ENCODE results near the gene DVL1. TPM values are rescaled to one million over a fixed set of nuclear protein-coding genes. Genes with fewer than 3 reads are reported as not detected.

The DVL1 gene
- polyA plus RNA-seq, 3 donors = 0.41 to 29.8 (median 0.55) TPM

DNA sequence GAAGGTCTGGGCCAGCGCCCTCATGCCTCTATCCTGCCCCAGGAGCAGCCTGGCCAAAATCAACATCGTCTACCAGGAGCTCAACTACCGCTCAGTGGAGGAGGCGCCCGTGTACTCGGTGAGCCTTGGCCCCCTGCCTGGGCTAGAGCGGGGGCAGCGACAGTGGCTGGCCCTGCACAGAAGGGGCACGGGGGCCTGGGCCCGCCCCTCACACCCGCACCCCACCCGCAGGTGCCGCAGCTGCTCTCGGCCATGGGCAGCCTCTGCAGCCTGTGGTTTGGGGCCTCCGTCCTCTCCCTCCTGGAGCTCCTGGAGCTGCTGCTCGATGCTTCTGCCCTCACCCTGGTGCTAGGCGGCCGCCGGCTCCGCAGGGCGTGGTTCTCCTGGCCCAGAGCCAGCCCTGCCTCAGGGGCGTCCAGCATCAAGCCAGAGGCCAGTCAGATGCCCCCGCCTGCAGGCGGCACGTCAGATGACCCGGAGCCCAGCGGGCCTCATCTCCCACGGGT is 58.1 kb downstream of the DVL1 start:
- H3K79me2 ChIP-seq (ENCODE audit: insufficient read depth, low read length) = no peaks in the 10 kb centered on the region
- no peak overlapping the region for H3K27ac Mint-ChIP-seq
- H3K9ac ChIP-seq (ENCODE audit: insufficient read depth, low read length, poor library complexity, severe bottlenecking) = no peak overlapping the region
- TF ChIP-seq, protein P1, sequence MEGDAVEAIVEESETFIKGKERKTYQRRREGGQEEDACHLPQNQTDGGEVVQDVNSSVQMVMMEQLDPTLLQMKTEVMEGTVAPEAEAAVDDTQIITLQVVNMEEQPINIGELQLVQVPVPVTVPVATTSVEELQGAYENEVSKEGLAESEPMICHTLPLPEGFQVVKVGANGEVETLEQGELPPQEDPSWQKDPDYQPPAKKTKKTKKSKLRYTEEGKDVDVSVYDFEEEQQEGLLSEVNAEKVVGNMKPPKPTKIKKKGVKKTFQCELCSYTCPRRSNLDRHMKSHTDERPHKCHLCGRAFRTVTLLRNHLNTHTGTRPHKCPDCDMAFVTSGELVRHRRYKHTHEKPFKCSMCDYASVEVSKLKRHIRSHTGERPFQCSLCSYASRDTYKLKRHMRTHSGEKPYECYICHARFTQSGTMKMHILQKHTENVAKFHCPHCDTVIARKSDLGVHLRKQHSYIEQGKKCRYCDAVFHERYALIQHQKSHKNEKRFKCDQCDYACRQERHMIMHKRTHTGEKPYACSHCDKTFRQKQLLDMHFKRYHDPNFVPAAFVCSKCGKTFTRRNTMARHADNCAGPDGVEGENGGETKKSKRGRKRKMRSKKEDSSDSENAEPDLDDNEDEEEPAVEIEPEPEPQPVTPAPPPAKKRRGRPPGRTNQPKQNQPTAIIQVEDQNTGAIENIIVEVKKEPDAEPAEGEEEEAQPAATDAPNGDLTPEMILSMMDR (IDR thresholded peaks at IDR 0.05) = no peak
- 78% methylated on average over 28 of the region's 28 CpGs for WGBS (ENCODE audit: insufficient coverage)
- H2AFZ ChIP-seq (ENCODE audit: insufficient read depth, low read depth, low read length, poor library complexity, severe bottlenecking) = no peak overlapping the region
- H3K27ac ChIP-seq (ENCODE audit: low read depth in 1 of 2, low read length in 2 of 2) = no peak overlapping the region
- no peaks in the 10 kb centered on the region for H3K4me1 ChIP-seq (ENCODE audit: control insufficient read depth in 1 of 2, insufficient read depth in 2 of 2, low read length in 2 of 2)
- no peaks in the 10 kb centered on the region for H3K27me3 ChIP-seq (ENCODE audit: control insufficient read depth in 2 of 2, insufficient read depth in 2 of 2, low read length in 2 of 2)
- peaks cover 0 to 1% (median 0%) of the 10 kb centered on the region in 3 donors for H3K27me3 Mint-ChIP-seq (ENCODE audit: low read depth in 3 of 3)
- H3K36me3 Mint-ChIP-seq = peaks cover 0 to 10% of the 10 kb centered on the region in 2 donors
- H3K4me3 Mint-ChIP-seq = no peak overlapping the region
- no peaks in the 10 kb centered on the region for H3K4me1 Mint-ChIP-seq
- no peak overlapping the region for H3K4me3 ChIP-seq (replicated peaks in 1 of 3; ENCODE audit: low read depth in 2 of 3, low read length in 3 of 3)
- intact Hi-C loops (cut with micrococcal nuclease) = loop anchor here in 1 of 2 donors (5.0 kb wide), 1 partner anchor 169 kb away; no protein-coding TSS in a partner anchor
- H3K9me3 Mint-ChIP-seq = peaks cover 0 to 10% (median 0%) of the 10 kb centered on the region in 7 donors
- no peak overlapping the region for H3K4me2 ChIP-seq (replicated peaks; ENCODE audit: extremely low read depth, low read length, poor library complexity, severe bottlenecking)
- H3K9me3 ChIP-seq (replicated peaks in 1 of 2; ENCODE audit: control insufficient read depth in 1 of 2, insufficient read depth in 1 of 2, low read length in 2 of 2) = no peaks in the 10 kb centered on the region
- DNase-seq = no peak
- peaks cover 13 to 24% of the 10 kb centered on the region in 2 donors for H3K36me3 ChIP-seq (replicated peaks in 1 of 2; ENCODE audit: control insufficient read depth in 1 of 2, insufficient read depth in 2 of 2, low read length in 2 of 2)
- H4K20me1 ChIP-seq (ENCODE audit: insufficient read depth, low read length) = no peaks in the 10 kb centered on the region

DNA sequence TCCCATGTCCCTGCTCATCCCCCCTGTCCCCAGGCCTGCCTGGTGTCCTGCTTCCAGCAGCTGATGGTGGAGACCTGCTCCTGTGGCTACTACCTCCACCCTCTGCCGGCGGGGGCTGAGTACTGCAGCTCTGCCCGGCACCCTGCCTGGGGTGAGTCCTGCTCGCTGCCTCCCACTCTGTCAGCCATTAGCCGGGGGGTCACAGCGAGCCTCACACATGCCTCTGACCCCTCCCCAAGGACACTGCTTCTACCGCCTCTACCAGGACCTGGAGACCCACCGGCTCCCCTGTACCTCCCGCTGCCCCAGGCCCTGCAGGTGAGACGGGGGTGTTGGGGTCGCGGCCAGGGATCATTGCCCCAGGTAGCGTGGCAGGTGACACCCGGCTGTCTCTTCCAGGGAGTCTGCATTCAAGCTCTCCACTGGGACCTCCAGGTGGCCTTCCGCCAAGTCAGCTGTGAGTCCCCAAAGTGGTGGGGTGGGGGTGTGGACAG is 58.9 kb downstream of the DVL1 start:
- intact Hi-C loops (cut with micrococcal nuclease) = loop anchor here in 1 of 2 donors (5.0 kb wide), 1 partner anchor 168 kb away; no protein-coding TSS in a partner anchor
- no peaks in the 10 kb centered on the region for H3K79me2 ChIP-seq (ENCODE audit: insufficient read depth, low read length)
- TF ChIP-seq, protein P1 (IDR thresholded peaks at IDR 0.05) = peak; percentile 69

More for the DNA sequence above, 58.9 kb downstream of the DVL1 start:
- Mint-ChIP-seq H3K27me3 (ENCODE audit: low read depth in 3 of 3) (peaks cover 0 to 1% (median 0%) of the 10 kb centered on the region in 3 donors), H3K27ac (no peak overlapping the region), H3K4me1 (no peaks in the 10 kb centered on the region), H3K36me3 (peaks cover 0 to 3% of the 10 kb centered on the region in 2 donors), H3K4me3 (no peak overlapping the region), H3K9me3 (peaks cover 0 to 10% (median 0%) of the 10 kb centered on the region in 7 donors)
- Histone ChIP-seq H3K36me3 (replicated peaks in 1 of 2; ENCODE audit: control insufficient read depth in 1 of 2, insufficient read depth in 2 of 2, low read length in 2 of 2) (peaks cover 7 to 16% of the 10 kb centered on the region in 2 donors), H2AFZ (ENCODE audit: insufficient read depth, low read depth, low read length, poor library complexity, severe bottlenecking) (no peak overlapping the region), H3K27ac (ENCODE audit: low read depth in 1 of 2, low read length in 2 of 2) (no peak overlapping the region), H3K9ac (ENCODE audit: insufficient read depth, low read length, poor library complexity, severe bottlenecking) (no peak overlapping the region), H3K27me3 (ENCODE audit: control insufficient read depth in 2 of 2, insufficient read depth in 2 of 2, low read length in 2 of 2) (no peaks in the 10 kb centered on the region), H4K20me1 (ENCODE audit: insufficient read depth, low read length) (no peaks in the 10 kb centered on the region), H3K4me1 (ENCODE audit: control insufficient read depth in 1 of 2, insufficient read depth in 2 of 2, low read length in 2 of 2) (no peaks in the 10 kb centered on the region), H3K4me2 (replicated peaks; ENCODE audit: extremely low read depth, low read length, poor library complexity, severe bottlenecking) (no peak overlapping the region), H3K4me3 (replicated peaks in 1 of 3; ENCODE audit: low read depth in 2 of 3, low read length in 3 of 3) (no peak overlapping the region), H3K9me3 (replicated peaks in 1 of 2; ENCODE audit: control insufficient read depth in 1 of 2, insufficient read depth in 1 of 2, low read length in 2 of 2) (no peaks in the 10 kb centered on the region)
- DNase-seq = peak in 2 of 3 donors; percentile 40 to 51
- 61% methylated on average over 12 of the region's 15 CpGs for WGBS (ENCODE audit: insufficient coverage)

Data from CD14-positive monocyte (primary cell).